ENCODE measurements around the gene CCDC167.

CCDC167 gene

GRCh38 chr6:37484786-37485170 lies 14.9 kb downstream of the CCDC167 start:
- no peak overlapping the region for H3K4me2 ChIP-seq (ENCODE audit: low read length)
- H3K27ac ChIP-seq (ENCODE audit: low read depth, low read length) = no peak overlapping the region
- H2AK5ac ChIP-seq (ENCODE audit: low read length) = no peak overlapping the region
- H3K79me2 ChIP-seq (ENCODE audit: control insufficient read depth, insufficient read depth, low read length, poor library complexity) = no peaks in the 10 kb centered on the region
- H3K9me3 ChIP-seq (ENCODE audit: insufficient read depth, low read depth, low read length) = no peaks in the 10 kb centered on the region
- no CpG with 5 or more reads among the region's 7 CpGs for WGBS (ENCODE audit: extremely low coverage, insufficient coverage, insufficient read length)
- H2BK5ac ChIP-seq (ENCODE audit: low read depth, low read length, poor library complexity) = no peak overlapping the region
- no peak overlapping the region for H2AFZ ChIP-seq (ENCODE audit: insufficient read depth, low read length, poor library complexity)
- no peak overlapping the region for H3K14ac ChIP-seq (ENCODE audit: low read length)
- H3K9ac ChIP-seq (ENCODE audit: low read length) = no peak overlapping the region
- H3K27me3 ChIP-seq (ENCODE audit: insufficient read depth, low read length) = no peaks in the 10 kb centered on the region
- H2BK120ac ChIP-seq (ENCODE audit: insufficient read depth, low read length, poor library complexity) = no peak overlapping the region
- H3K36me3 ChIP-seq (ENCODE audit: control insufficient read depth in 1 of 2, insufficient read depth in 2 of 2, low read length in 2 of 2) = peaks cover 28 to 37% of the 10 kb centered on the region in 2 experiments
- H4K12ac ChIP-seq (ENCODE audit: low read depth, low read length) = no peak overlapping the region
- no peak overlapping the region for H3K4ac ChIP-seq (ENCODE audit: low read depth, low read length)
- H4K8ac ChIP-seq (ENCODE audit: low read depth, low read length) = no peak overlapping the region
- no peak overlapping the region for H2BK12ac ChIP-seq (ENCODE audit: low read length)
- H4K91ac ChIP-seq (ENCODE audit: low read depth, low read length) = no peak overlapping the region
- peaks cover 0 to 3% of the 10 kb centered on the region in 2 experiments for H3K4me1 ChIP-seq (ENCODE audit: control insufficient read depth in 1 of 2, insufficient read depth in 2 of 2, low read length in 2 of 2)
- no peak overlapping the region for H3K4me3 ChIP-seq (ENCODE audit: low read depth, low read length)
- no peaks in the 10 kb centered on the region for H3K79me1 ChIP-seq (ENCODE audit: low read length)
- H3K23ac ChIP-seq (ENCODE audit: low read length) = no peak overlapping the region
- no peak overlapping the region for H3K18ac ChIP-seq (ENCODE audit: low read length)
- DNase-seq = no peak

- H3K9me3 ChIP-seq (ENCODE audit: insufficient read depth, low read depth, low read length) = no peaks in the 10 kb centered on the region
- no peaks in the 10 kb centered on the region for H3K27me3 ChIP-seq (ENCODE audit: insufficient read depth, low read length)
Observed at GRCh38 chr6:37483917-37484785, 15.5 kb downstream of the CCDC167 start.

GRCh38 chr6:37483252-37483901 lies 16.3 kb downstream of the CCDC167 start:
- Histone ChIP-seq H2AFZ (ENCODE audit: insufficient read depth, low read length, poor library complexity) (no peak overlapping the region), H3K4me3 (ENCODE audit: low read depth, low read length) (no peak overlapping the region), H3K36me3 (ENCODE audit: control insufficient read depth in 1 of 2, insufficient read depth in 2 of 2, low read length in 2 of 2) (peaks cover 39 to 51% of the 10 kb centered on the region in 2 experiments), H4K8ac (ENCODE audit: low read depth, low read length) (no peak overlapping the region), H2BK12ac (ENCODE audit: low read length) (no peak overlapping the region), H3K79me2 (ENCODE audit: control insufficient read depth, insufficient read depth, low read length, poor library complexity) (no peaks in the 10 kb centered on the region), H3K4ac (ENCODE audit: low read depth, low read length) (no peak overlapping the region), H4K12ac (ENCODE audit: low read depth, low read length) (no peak overlapping the region), H3K9me3 (ENCODE audit: insufficient read depth, low read depth, low read length) (no peaks in the 10 kb centered on the region), H2BK120ac (ENCODE audit: insufficient read depth, low read length, poor library complexity) (no peak overlapping the region), H3K18ac (ENCODE audit: low read length) (no peak overlapping the region), H4K91ac (ENCODE audit: low read depth, low read length) (no peak overlapping the region), H3K23ac (ENCODE audit: low read length) (no peak overlapping the region), H3K4me1 (ENCODE audit: control insufficient read depth in 1 of 2, insufficient read depth in 2 of 2, low read length in 2 of 2) (no peaks in the 10 kb centered on the region), H3K4me2 (ENCODE audit: low read length) (no peak overlapping the region), H3K14ac (ENCODE audit: low read length) (no peak overlapping the region), H2AK5ac (ENCODE audit: low read length) (no peak overlapping the region), H3K79me1 (ENCODE audit: low read length) (no peaks in the 10 kb centered on the region), H3K9ac (ENCODE audit: low read length) (no peak overlapping the region), H2BK5ac (ENCODE audit: low read depth, low read length, poor library complexity) (no peak overlapping the region), H3K27ac (ENCODE audit: low read depth, low read length) (no peak overlapping the region), H3K27me3 (ENCODE audit: insufficient read depth, low read length) (no peaks in the 10 kb centered on the region)
- DNase-seq = no peak
- no CpG with 5 or more reads among the region's 11 CpGs for WGBS (ENCODE audit: extremely low coverage, insufficient coverage, insufficient read length)

More at GRCh38 chr6:37483917-37484785, 15.5 kb downstream of the CCDC167 start:
- no peak overlapping the region for H2AFZ ChIP-seq (ENCODE audit: insufficient read depth, low read length, poor library complexity)
- no peak overlapping the region for H2BK120ac ChIP-seq (ENCODE audit: insufficient read depth, low read length, poor library complexity)
- H3K79me1 ChIP-seq (ENCODE audit: low read length) = no peaks in the 10 kb centered on the region
- H2AK5ac ChIP-seq (ENCODE audit: low read length) = no peak overlapping the region
- WGBS (ENCODE audit: extremely low coverage, insufficient coverage, insufficient read length) = no CpG with 5 or more reads among the region's 20 CpGs
- H4K8ac ChIP-seq (ENCODE audit: low read depth, low read length) = no peak overlapping the region
- H3K9ac ChIP-seq (ENCODE audit: low read length) = no peak overlapping the region
- no peak overlapping the region for H3K18ac ChIP-seq (ENCODE audit: low read length)
- H3K23ac ChIP-seq (ENCODE audit: low read length) = no peak overlapping the region
- DNase-seq = peak; percentile 18 to 54
- no peak overlapping the region for H3K27ac ChIP-seq (ENCODE audit: low read depth, low read length)
- no peaks in the 10 kb centered on the region for H3K79me2 ChIP-seq (ENCODE audit: control insufficient read depth, insufficient read depth, low read length, poor library complexity)
- H4K12ac ChIP-seq (ENCODE audit: low read depth, low read length) = no peak overlapping the region
- H2BK5ac ChIP-seq (ENCODE audit: low read depth, low read length, poor library complexity) = no peak overlapping the region
- H3K4me1 ChIP-seq (ENCODE audit: control insufficient read depth in 1 of 2, insufficient read depth in 2 of 2, low read length in 2 of 2) = no peaks in the 10 kb centered on the region
- no peak overlapping the region for H3K4ac ChIP-seq (ENCODE audit: low read depth, low read length)
- no peak overlapping the region for H3K4me3 ChIP-seq (ENCODE audit: low read depth, low read length)
- no peak overlapping the region for H3K14ac ChIP-seq (ENCODE audit: low read length)
- H3K4me2 ChIP-seq (ENCODE audit: low read length) = no peak overlapping the region
- H3K36me3 ChIP-seq (ENCODE audit: control insufficient read depth in 1 of 2, insufficient read depth in 2 of 2, low read length in 2 of 2) = peaks cover 33 to 43% of the 10 kb centered on the region in 2 experiments
- H2BK12ac ChIP-seq (ENCODE audit: low read length) = no peak overlapping the region
- no peak overlapping the region for H4K91ac ChIP-seq (ENCODE audit: low read depth, low read length)

- H4K8ac ChIP-seq (ENCODE audit: low read depth, low read length) = no peak overlapping the region
- no peak overlapping the region for H2BK5ac ChIP-seq (ENCODE audit: low read depth, low read length, poor library complexity)
- H4K12ac ChIP-seq (ENCODE audit: low read depth, low read length) = no peak overlapping the region
- no peak overlapping the region for H3K4ac ChIP-seq (ENCODE audit: low read depth, low read length)
- WGBS (ENCODE audit: extremely low coverage, insufficient coverage, insufficient read length) = no CpG with 5 or more reads among the region's 10 CpGs
- H2BK12ac ChIP-seq (ENCODE audit: low read length) = no peak overlapping the region
- H3K4me3 ChIP-seq (ENCODE audit: low read depth, low read length) = no peak overlapping the region
- H3K4me1 ChIP-seq (ENCODE audit: control insufficient read depth in 1 of 2, insufficient read depth in 2 of 2, low read length in 2 of 2) = no peaks in the 10 kb centered on the region
- H3K4me2 ChIP-seq (ENCODE audit: low read length) = no peak overlapping the region
- no peak overlapping the region for H3K27ac ChIP-seq (ENCODE audit: low read depth, low read length)
- H3K9me3 ChIP-seq (ENCODE audit: insufficient read depth, low read depth, low read length) = no peaks in the 10 kb centered on the region
- no peak for DNase-seq
- no peak overlapping the region for H3K9ac ChIP-seq (ENCODE audit: low read length)
- H3K79me2 ChIP-seq (ENCODE audit: control insufficient read depth, insufficient read depth, low read length, poor library complexity) = no peaks in the 10 kb centered on the region
- no peak overlapping the region for H3K18ac ChIP-seq (ENCODE audit: low read length)
- no peak overlapping the region for H2BK120ac ChIP-seq (ENCODE audit: insufficient read depth, low read length, poor library complexity)
- H3K27me3 ChIP-seq (ENCODE audit: insufficient read depth, low read length) = no peaks in the 10 kb centered on the region
- H4K91ac ChIP-seq (ENCODE audit: low read depth, low read length) = no peak overlapping the region
- no peaks in the 10 kb centered on the region for H3K79me1 ChIP-seq (ENCODE audit: low read length)
- H2AFZ ChIP-seq (ENCODE audit: insufficient read depth, low read length, poor library complexity) = no peak overlapping the region
- no peak overlapping the region for H3K14ac ChIP-seq (ENCODE audit: low read length)
- no peak overlapping the region for H3K23ac ChIP-seq (ENCODE audit: low read length)
- H2AK5ac ChIP-seq (ENCODE audit: low read length) = no peak overlapping the region
- peaks cover 42 to 57% of the 10 kb centered on the region in 2 experiments for H3K36me3 ChIP-seq (ENCODE audit: control insufficient read depth in 1 of 2, insufficient read depth in 2 of 2, low read length in 2 of 2)
Observed at GRCh38 chr6:37482606-37483251, 17.0 kb downstream of the CCDC167 start.

Data from trophoblast cell (in vitro differentiated cells and primary cell).